ENCODE measurements around the gene DTX1.

GRCh38 chr12:113118142-113118541, 61.6 kb downstream of the DTX1 start:
- TF ChIP-seq CTCF (IDR thresholded peaks at IDR 0.05; ENCODE audit: insufficient read depth, low read depth, low read length) (no peak), EZH2 (IDR thresholded peaks at IDR 0.05; ENCODE audit: insufficient read depth, low read length) (no peak)
